ENCODE measurements around the gene KCNJ5.

The KCNJ5 gene

GRCh38 chr11:128926437-128927107, 35.4 kb downstream of the KCNJ5 start:
- in situ Hi-C loops (cut with HindIII; ENCODE audit: low sequenced_read_pairs): no loop called here

- in situ Hi-C loops (cut with HindIII; ENCODE audit: low sequenced_read_pairs): no loop called here
Observed at GRCh38 chr11:128927108-128927461, 35.9 kb downstream of the KCNJ5 start.

- in situ Hi-C loops (cut with HindIII; ENCODE audit: low sequenced_read_pairs): no loop called here
Observed at GRCh38 chr11:128927683-128928336, 36.7 kb downstream of the KCNJ5 start.

GRCh38 chr11:128928400-128928799, 37.2 kb downstream of the KCNJ5 start:
- in situ Hi-C loops (cut with HindIII; ENCODE audit: low sequenced_read_pairs): no loop called here

- in situ Hi-C loops (cut with HindIII; ENCODE audit: low sequenced_read_pairs): no loop called here
Observed at GRCh38 chr11:128929468-128929867, 38.3 kb downstream of the KCNJ5 start.

- in situ Hi-C loops (cut with HindIII; ENCODE audit: low sequenced_read_pairs): no loop called here
Observed at GRCh38 chr11:128929991-128930390, 38.8 kb downstream of the KCNJ5 start.

GRCh38 chr11:128931066-128931465, 39.9 kb downstream of the KCNJ5 start:
- in situ Hi-C loops (cut with HindIII; ENCODE audit: low sequenced_read_pairs): no loop called here

GRCh38 chr11:128931668-128932067, 40.5 kb downstream of the KCNJ5 start:
- in situ Hi-C loops (cut with HindIII; ENCODE audit: low sequenced_read_pairs): no loop called here

GRCh38 chr11:128933481-128934178, 42.5 kb downstream of the KCNJ5 start:
- in situ Hi-C loops (cut with HindIII; ENCODE audit: low sequenced_read_pairs): no loop called here

GRCh38 chr11:128934351-128934750, 43.2 kb downstream of the KCNJ5 start:
- in situ Hi-C loops (cut with HindIII; ENCODE audit: low sequenced_read_pairs): no loop called here

- in situ Hi-C loops (cut with HindIII; ENCODE audit: low sequenced_read_pairs): no loop called here
Observed at GRCh38 chr11:128934926-128935325, 43.8 kb downstream of the KCNJ5 start.

- in situ Hi-C loops (cut with HindIII; ENCODE audit: low sequenced_read_pairs): no loop called here
Observed at GRCh38 chr11:128936606-128937251, 45.6 kb downstream of the KCNJ5 start.

- in situ Hi-C loops (cut with HindIII; ENCODE audit: low sequenced_read_pairs): no loop called here
Observed at GRCh38 chr11:128937480-128937879, 46.3 kb downstream of the KCNJ5 start.

- in situ Hi-C loops (cut with HindIII; ENCODE audit: low sequenced_read_pairs): no loop called here
Observed at GRCh38 chr11:128938156-128938885, 47.2 kb downstream of the KCNJ5 start.

- in situ Hi-C loops (cut with HindIII; ENCODE audit: low sequenced_read_pairs): no loop called here
Observed at GRCh38 chr11:128939591-128939990, 48.4 kb downstream of the KCNJ5 start.

GRCh38 chr11:128940156-128940555, 49.0 kb downstream of the KCNJ5 start:
- in situ Hi-C loops (cut with HindIII; ENCODE audit: low sequenced_read_pairs): no loop called here

- in situ Hi-C loops (cut with HindIII; ENCODE audit: low sequenced_read_pairs): no loop called here
Observed at GRCh38 chr11:128940603-128941002, 49.4 kb downstream of the KCNJ5 start.

GRCh38 chr11:128941110-128941509, 50.0 kb downstream of the KCNJ5 start:
- in situ Hi-C loops (cut with HindIII; ENCODE audit: low sequenced_read_pairs): no loop called here

GRCh38 chr11:128941573-128942271, 50.6 kb downstream of the KCNJ5 start:
- in situ Hi-C loops (cut with HindIII; ENCODE audit: low sequenced_read_pairs): no loop called here

GRCh38 chr11:128942272-128942612, 51.1 kb downstream of the KCNJ5 start:
- in situ Hi-C loops (cut with HindIII; ENCODE audit: low sequenced_read_pairs): no loop called here

Data from endothelial cell of hepatic sinusoid (primary cell).